ENCODE data around the gene ALG2. TPM values are rescaled to one million over a fixed set of nuclear protein-coding genes. Genes with fewer than 3 reads are reported as not detected.

ALG2 gene
- total and polyA plus RNA-seq, 2 of the 13 experiments (the other 11 are each of a cell fraction or from before 2014, with no cell fraction given) = 46.2 to 49.0 TPM

GRCh38 chr9:99190597-99191283 lies 31.0 kb downstream of the ALG2 start:
- intact Hi-C loops (cut with micrococcal nuclease; ENCODE audit: unreplicated experiment) (no loop called here), in situ Hi-C loops (cut with HindIII; ENCODE audit: extremely low pct_ligation_motif_present, low pct_unique_long_range_greater_than_20kb) (loop anchor here (25.0 kb wide), 1 partner anchor 822 kb away; no protein-coding TSS in a partner anchor)
- DNase-seq (ENCODE audit: low spot score) (no peak), FAIRE-seq (no peak), ATAC-seq (no peak)
- H3K27ac ChIP-seq (ENCODE audit: extremely low read length, insufficient read depth, low read length) = no peak overlapping the region
- no peaks in the 10 kb centered on the region for H3K79me2 ChIP-seq (ENCODE audit: insufficient read depth, low read length)
- no peak overlapping the region for H3K9ac ChIP-seq (ENCODE audit: insufficient read depth, low read depth, low read length)
- BruUV-seq (replicated peaks) = no TSS peak
- no peaks in the 10 kb centered on the region for H3K4me1 ChIP-seq (ENCODE audit: insufficient read depth, low read length)
- H3K4me2 ChIP-seq (ENCODE audit: low read depth, low read length) = no peak overlapping the region
- no peaks in the 10 kb centered on the region for H3K36me3 ChIP-seq (replicated peaks in 1 of 2; ENCODE audit: control insufficient read depth in 1 of 2, insufficient read depth in 2 of 2, low read length in 2 of 2)
- H3K9me3 ChIP-seq (ENCODE audit: low read length) = no peaks in the 10 kb centered on the region
- POLR2A ChIA-PET = no interaction called here
- H2AFZ ChIP-seq (ENCODE audit: low read length) = no peak overlapping the region
- 24% methylated on average over 3 of the region's 3 CpGs for WGBS (ENCODE audit: low lambda C conversion rate)
- no peaks in the 10 kb centered on the region for H4K20me1 ChIP-seq (ENCODE audit: insufficient read depth, low read length)
- TF ChIP-seq MED13 (CRISPR knock-in tag; IDR thresholded peaks at IDR 0.05) (no peak), ZNF691 (CRISPR knock-in tag; IDR thresholded peaks at IDR 0.05; ENCODE audit: borderline replicate concordance, low read depth) (no peak), HOXA3 (CRISPR knock-in tag; IDR thresholded peaks at IDR 0.05) (no peak), ZNF83 (CRISPR knock-in tag; IDR thresholded peaks at IDR 0.05; ENCODE audit: borderline replicate concordance) (no peak), AHR (CRISPR knock-in tag; IDR thresholded peaks at IDR 0.05) (no peak), ZNF607 (CRISPR knock-in tag; IDR thresholded peaks at IDR 0.05; ENCODE audit: borderline replicate concordance) (no peak), SSRP1 (CRISPR knock-in tag; IDR thresholded peaks at IDR 0.05) (no peak), ETV5 (CRISPR knock-in tag; IDR thresholded peaks at IDR 0.05; ENCODE audit: borderline replicate concordance) (no peak), GTF3A (CRISPR knock-in tag; conservative IDR thresholded peaks at IDR 0.05) (no peak)
- TF ChIP-seq, protein P1, sequence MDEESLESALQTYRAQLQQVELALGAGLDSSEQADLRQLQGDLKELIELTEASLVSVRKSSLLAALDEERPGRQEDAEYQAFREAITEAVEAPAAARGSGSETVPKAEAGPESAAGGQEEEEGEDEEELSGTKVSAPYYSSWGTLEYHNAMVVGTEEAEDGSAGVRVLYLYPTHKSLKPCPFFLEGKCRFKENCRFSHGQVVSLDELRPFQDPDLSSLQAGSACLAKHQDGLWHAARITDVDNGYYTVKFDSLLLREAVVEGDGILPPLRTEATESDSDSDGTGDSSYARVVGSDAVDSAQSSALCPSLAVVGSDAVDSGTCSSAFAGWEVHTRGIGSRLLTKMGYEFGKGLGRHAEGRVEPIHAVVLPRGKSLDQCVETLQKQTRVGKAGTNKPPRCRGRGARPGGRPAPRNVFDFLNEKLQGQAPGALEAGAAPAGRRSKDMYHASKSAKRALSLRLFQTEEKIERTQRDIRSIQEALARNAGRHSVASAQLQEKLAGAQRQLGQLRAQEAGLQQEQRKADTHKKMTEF (CRISPR knock-in tag; IDR thresholded peaks at IDR 0.05) = no peak
- H3K4me3 ChIP-seq (replicated peaks in 1 of 3; ENCODE audit: insufficient read depth in 1 of 3, low read depth in 2 of 3, low read length in 3 of 3) = no peak overlapping the region
- CTCF ChIA-PET (ENCODE audit: low intra/inter-chr PET ratio, low total read pairs) = no interaction called here
- peaks cover 0 to 4% of the 10 kb centered on the region in 2 experiments; a peak in 1 of 5 replicates for H3K27me3 ChIP-seq (ENCODE audit: control insufficient read depth in 1 of 2, insufficient read depth in 2 of 2, low read length in 2 of 2)

Measured in HepG2 (cell line).